A673 (cell line): Measurements from ENCODE around the gene SYT10.

Experiments
- CTCF ChIP-seq: fragments of 300-800, 200-600 bp; sonication (generic); conservative IDR thresholded peaks from 2 replicates; pipeline ENCODE4 v1.5.1; 2017; ENCODE audit warnings: low read depth, mild to moderate bottlenecking, antibody characterized with exemption, low read length, moderate library complexity, mixed read lengths
- EZH2 ChIP-seq: fragments of 200-600 bp; sonication (generic); IDR thresholded peaks from 2 replicates; pipeline ENCODE4 v1.6.1; 2017; ENCODE audit warnings: borderline replicate concordance, low read depth, mild to moderate bottlenecking, mixed read lengths, antibody characterized with exemption, low read length; ENCODE audit not compliant: poor library complexity, severe bottlenecking

DNA sequence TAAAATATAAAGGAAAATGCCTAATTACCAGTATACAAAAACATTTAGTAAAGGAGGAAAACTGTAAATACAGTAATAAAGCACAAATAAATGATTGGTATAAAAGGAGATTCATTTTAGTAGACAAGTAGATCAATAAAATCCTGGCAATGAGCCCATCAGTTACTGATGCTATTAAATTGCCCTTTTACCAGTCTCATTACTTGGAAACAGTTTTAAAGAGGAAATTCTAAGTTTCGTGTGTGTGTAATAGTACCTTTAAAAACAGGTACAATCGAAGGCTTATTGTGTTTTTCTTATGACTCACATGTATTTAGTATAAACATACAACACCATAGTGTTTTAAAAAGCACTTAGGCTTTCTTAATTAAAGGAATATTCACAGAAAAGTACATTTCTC lies 46.4 kb upstream of the SYT10 start:
- TF ChIP-seq EZH2 (no peak), CTCF (no peak)
